H9 (cell line): ENCODE measurements around the gene DQX1. TPM values are rescaled to one million over a fixed set of nuclear protein-coding genes. Genes with fewer than 3 reads are reported as not detected.

Source experiments
- DNase-seq: peaks from one replicate; pipeline ENCODE4 v3.0.0-alpha.2; 2017
- H2AFZ ChIP-seq: one replicate; pipeline ENCODE4 v1.6.1; 2013; ENCODE audit warnings: mild to moderate bottlenecking, low read length, control low read depth, moderate library complexity
- H2AK5ac ChIP-seq: 2 replicates; pipeline ENCODE4 v1.6.1; 2013; ENCODE audit warnings: low read length, control low read depth, mixed read lengths; ENCODE audit not compliant: insufficient read length
- H2BK120ac ChIP-seq: one replicate; pipeline ENCODE4 v1.6.1; 2013; ENCODE audit warnings: low read depth, mild to moderate bottlenecking, low read length, control low read depth, inconsistent platforms; ENCODE audit not compliant: poor library complexity, severe bottlenecking
- H2BK12ac ChIP-seq: 2 replicates; pipeline ENCODE4 v1.6.1; 2013; ENCODE audit warnings: low read length, control low read depth, mixed read lengths, low read depth; ENCODE audit not compliant: insufficient read length
- H2BK15ac ChIP-seq: 2 replicates; pipeline ENCODE4 v1.6.1; 2013; ENCODE audit warnings: low read depth, low read length, control low read depth
- H2BK20ac ChIP-seq: one replicate; pipeline ENCODE4 v1.6.1; 2013; ENCODE audit warnings: low read depth, mild to moderate bottlenecking, low read length, control low read depth, inconsistent platforms; ENCODE audit not compliant: poor library complexity, severe bottlenecking
- H2BK5ac ChIP-seq: 2 replicates; pipeline ENCODE4 v1.6.1; 2013; ENCODE audit warnings: low read length, control low read depth, mixed read lengths; ENCODE audit not compliant: insufficient read length
- H3K14ac ChIP-seq: 2 replicates; pipeline ENCODE4 v1.6.1; 2013; ENCODE audit warnings: low read length, control low read depth; ENCODE audit not compliant: insufficient read depth
- H3K18ac ChIP-seq: 2 replicates; pipeline ENCODE4 v1.6.1; 2013; ENCODE audit warnings: low read depth, mild to moderate bottlenecking, mixed read lengths, low read length, control low read depth; ENCODE audit not compliant: insufficient read length
- H3K23ac ChIP-seq: 2 replicates; pipeline ENCODE4 v1.6.1; 2013; ENCODE audit warnings: low read length, control low read depth, mixed read lengths, low read depth; ENCODE audit not compliant: insufficient read length
- H3K23me2 ChIP-seq: 2 replicates; pipeline ENCODE4 v1.6.1; 2013; ENCODE audit warnings: low read depth, mild to moderate bottlenecking, mixed read lengths, low read length, control low read depth; ENCODE audit not compliant: insufficient read length, poor library complexity, severe bottlenecking
- H3K27ac ChIP-seq: 2 replicates; pipeline ENCODE4 v1.5.1; 2013; ENCODE audit warnings: low read length, control low read depth, mixed read lengths, low read depth; ENCODE audit not compliant: insufficient read length
- H3K27me3 ChIP-seq: 2 replicates; pipeline ENCODE4 v1.6.1; 2013; ENCODE audit warnings: low read length, control low read depth, inconsistent platforms; ENCODE audit not compliant: insufficient read depth
- H3K4ac ChIP-seq: 2 replicates; pipeline ENCODE4 v1.6.1; 2013; ENCODE audit warnings: low read depth, mild to moderate bottlenecking, control low read depth, inconsistent platforms, low read length, moderate library complexity
- H3K4me1 ChIP-seq: 2 replicates; pipeline ENCODE4 v1.6.1; 2013; ENCODE audit warnings: low read length, control low read depth, inconsistent platforms; ENCODE audit not compliant: insufficient read depth
- H3K4me2 ChIP-seq: 2 replicates; pipeline ENCODE4 v1.6.1; 2013; ENCODE audit warnings: low read length, control low read depth, mixed read lengths; ENCODE audit not compliant: insufficient read length, insufficient read depth
- H3K56ac ChIP-seq: 2 replicates; pipeline ENCODE4 v1.6.1; 2013; ENCODE audit warnings: low read depth, mild to moderate bottlenecking, mixed read lengths, low read length, control low read depth; ENCODE audit not compliant: insufficient read length
- H3K79me1 ChIP-seq: 2 replicates; pipeline ENCODE4 v1.6.1; 2013; ENCODE audit warnings: low read depth, mild to moderate bottlenecking, moderate library complexity, low read length, control low read depth, inconsistent platforms; ENCODE audit not compliant: insufficient read depth, poor library complexity, severe bottlenecking
- H3K79me2 ChIP-seq: 2 replicates; pipeline ENCODE4 v1.6.1; 2013; ENCODE audit warnings: low read length, control low read depth, inconsistent platforms; ENCODE audit not compliant: insufficient read depth
- H3K9ac ChIP-seq: 2 replicates; pipeline ENCODE4 v1.6.1; 2013; ENCODE audit warnings: low read length, control low read depth, mixed read lengths; ENCODE audit not compliant: insufficient read length; ENCODE audit errors: extremely low read depth
- H3K9me3 ChIP-seq: one replicate; pipeline ENCODE4 v1.6.1; 2013; ENCODE audit warnings: low read depth, low read length, inconsistent platforms; ENCODE audit not compliant: control insufficient read depth
- H3T11ph ChIP-seq: one replicate; pipeline ENCODE4 v1.6.1; 2013; ENCODE audit warnings: mild to moderate bottlenecking, low read length, control low read depth, inconsistent platforms
- H4K20me1 ChIP-seq: one replicate; pipeline ENCODE4 v1.6.1; 2013; ENCODE audit not compliant: control insufficient read depth, insufficient read length, insufficient read depth
- H4K5ac ChIP-seq: 2 replicates; pipeline ENCODE4 v1.6.1; 2013; ENCODE audit warnings: low read depth, mild to moderate bottlenecking, mixed read lengths, low read length, control low read depth; ENCODE audit not compliant: insufficient read length
- H4K8ac ChIP-seq: replicated peaks from 2 replicates; pipeline ENCODE4 v1.6.1; 2013; ENCODE audit warnings: low read length, control low read depth, mixed read lengths, low read depth; ENCODE audit not compliant: insufficient read length
- H4K91ac ChIP-seq: 2 replicates; pipeline ENCODE4 v1.6.1; 2013; ENCODE audit warnings: low read depth, mild to moderate bottlenecking, moderate library complexity, mixed read lengths, low read length, control low read depth; ENCODE audit not compliant: insufficient read length
- H3K27ac Mint-ChIP-seq, 3 experiments: 2 replicates in 2 of 3; 3 replicates in 1 of 3; pipeline ENCODE4 v1.8.0; 2020 to 2021; ENCODE audit warnings: mixed read lengths in 3 of 3, mild to moderate bottlenecking in 1 of 3, moderate library complexity in 1 of 3
- H3K27me3 Mint-ChIP-seq: 2 replicates; pipeline ENCODE4 v1.8.0; 2021; ENCODE audit warnings: low read depth, mild to moderate bottlenecking, moderate library complexity, mixed read lengths
- H3K36me3 Mint-ChIP-seq, 3 experiments: 2 replicates in 2 of 3; 3 replicates in 1 of 3; pipeline ENCODE4 v1.8.0; 2020 to 2021; ENCODE audit warnings: low read depth in 3 of 3, mixed read lengths in 3 of 3; ENCODE audit not compliant: insufficient read depth in 1 of 3
- H3K4me1 Mint-ChIP-seq, 2 experiments: 2 replicates each; pipeline ENCODE4 v1.8.0; 2020; ENCODE audit warnings: mixed read lengths in 2 of 2
- H3K4me3 Mint-ChIP-seq, 2 experiments: 2 replicates in 1 of 2; 3 replicates in 1 of 2; pipeline ENCODE4 v1.8.0; 2020 to 2021; ENCODE audit warnings: mild to moderate bottlenecking in 2 of 2, mixed read lengths in 2 of 2, moderate library complexity in 1 of 2
- H3K9me3 Mint-ChIP-seq, 2 experiments: 2 replicates in 1 of 2; 3 replicates in 1 of 2; pipeline ENCODE4 v1.8.0; 2020; ENCODE audit warnings: mild to moderate bottlenecking in 2 of 2, mixed read lengths in 2 of 2, moderate library complexity in 1 of 2
- WGBS: extraction: QIAGEN DNeasy Blood & Tissue Kit; methylation state at CpG from one replicate; pipeline ENCODE4 v1.1.7; 2013; ENCODE audit warnings: missing lambda C conversion rate, low lambda C conversion rate, mixed read lengths; ENCODE audit not compliant: insufficient read length; ENCODE audit errors: extremely low coverage; 5-methylcytosine and 5-hydroxymethylcytosine counted together
- total RNA-seq: library from RNA; stranded (reverse); gene quantifications from 2 replicates; pipeline ENCODE4 v1.2.1, GENCODE V29; 2021
- TF ChIP-seq, protein P1 (sequence below): fragments of 200-600 bp; sonication (generic); conservative IDR thresholded peaks from 3 replicates; pipeline ENCODE4 v1.8.0; 2021; ENCODE audit warnings: antibody characterized with exemption, mild to moderate bottlenecking

The DQX1 gene
- total RNA-seq, 1 experiment from 2014 or later, result 0.98 TPM

DNA sequence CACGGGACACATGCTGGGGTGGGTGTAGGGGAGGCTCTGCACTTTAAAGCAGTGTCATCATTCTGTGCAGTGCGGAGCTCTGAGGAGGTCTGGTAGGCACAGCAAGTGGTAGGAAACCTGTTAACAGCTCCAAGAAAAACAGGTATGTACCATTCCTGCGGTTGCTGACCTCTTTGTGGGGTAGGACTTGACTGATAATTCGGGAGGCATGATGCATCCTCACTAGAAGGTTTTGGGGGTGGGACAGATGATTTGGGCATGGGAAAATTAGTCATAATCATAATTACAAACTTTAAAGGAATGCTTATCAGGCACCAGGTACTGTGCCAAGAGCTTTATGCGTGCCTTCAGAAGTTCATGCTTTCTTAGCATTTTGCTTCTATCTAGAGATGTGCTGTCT, 38.2 kb upstream of the DQX1 start:
- no peak overlapping the region for H3T11ph ChIP-seq
- no peak overlapping the region for H2AFZ ChIP-seq
- Mint-ChIP-seq H3K4me1 (peaks cover 9 to 14% of the 10 kb centered on the region in 2 experiments), H3K27me3 (peaks cover 22% of the 10 kb centered on the region), H3K4me3 (no peak overlapping the region), H3K27ac (no peak overlapping the region; a peak in 1 of 7 replicates), H3K9me3 (no peaks in the 10 kb centered on the region), H3K36me3 (no peaks in the 10 kb centered on the region)
- no peak overlapping the region for H3K4me2 ChIP-seq
- no peak overlapping the region for H3K23ac ChIP-seq
- no peak overlapping the region for H3K27ac ChIP-seq
- H3K23me2 ChIP-seq, result no peaks in the 10 kb centered on the region
- H2AK5ac ChIP-seq, result no peak overlapping the region
- no peak overlapping the region for H3K9ac ChIP-seq
- no peaks in the 10 kb centered on the region for H3K79me1 ChIP-seq
- no peak overlapping the region for H2BK5ac ChIP-seq
- H3K56ac ChIP-seq, result no peak overlapping the region
- DNase-seq, result no peak
- H4K20me1 ChIP-seq, result no peaks in the 10 kb centered on the region
- no peak overlapping the region for H4K5ac ChIP-seq
- no peak overlapping the region for H4K91ac ChIP-seq
- no peaks in the 10 kb centered on the region for H3K9me3 ChIP-seq
- TF ChIP-seq, protein P1, sequence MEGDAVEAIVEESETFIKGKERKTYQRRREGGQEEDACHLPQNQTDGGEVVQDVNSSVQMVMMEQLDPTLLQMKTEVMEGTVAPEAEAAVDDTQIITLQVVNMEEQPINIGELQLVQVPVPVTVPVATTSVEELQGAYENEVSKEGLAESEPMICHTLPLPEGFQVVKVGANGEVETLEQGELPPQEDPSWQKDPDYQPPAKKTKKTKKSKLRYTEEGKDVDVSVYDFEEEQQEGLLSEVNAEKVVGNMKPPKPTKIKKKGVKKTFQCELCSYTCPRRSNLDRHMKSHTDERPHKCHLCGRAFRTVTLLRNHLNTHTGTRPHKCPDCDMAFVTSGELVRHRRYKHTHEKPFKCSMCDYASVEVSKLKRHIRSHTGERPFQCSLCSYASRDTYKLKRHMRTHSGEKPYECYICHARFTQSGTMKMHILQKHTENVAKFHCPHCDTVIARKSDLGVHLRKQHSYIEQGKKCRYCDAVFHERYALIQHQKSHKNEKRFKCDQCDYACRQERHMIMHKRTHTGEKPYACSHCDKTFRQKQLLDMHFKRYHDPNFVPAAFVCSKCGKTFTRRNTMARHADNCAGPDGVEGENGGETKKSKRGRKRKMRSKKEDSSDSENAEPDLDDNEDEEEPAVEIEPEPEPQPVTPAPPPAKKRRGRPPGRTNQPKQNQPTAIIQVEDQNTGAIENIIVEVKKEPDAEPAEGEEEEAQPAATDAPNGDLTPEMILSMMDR, result no peak
- WGBS, result no CpG with 5 or more reads among the region's 5 CpGs
- no peak overlapping the region for H2BK12ac ChIP-seq
- H3K79me2 ChIP-seq, result no peaks in the 10 kb centered on the region
- H3K4me1 ChIP-seq, result 0 out of 2 replicates have a peak, but pooled peaks cover 3% of the 10 kb centered on the region
- H2BK120ac ChIP-seq, result no peak overlapping the region
- no peak overlapping the region for H4K8ac ChIP-seq
- no peak overlapping the region for H3K18ac ChIP-seq
- no peak overlapping the region for H3K4ac ChIP-seq
- no peak overlapping the region for H2BK20ac ChIP-seq
- no peak overlapping the region for H3K14ac ChIP-seq
- no peaks in the 10 kb centered on the region for H3K27me3 ChIP-seq
- H2BK15ac ChIP-seq, result no peak overlapping the region
